GM12878 (cell line): ENCODE results near the gene GTF2F2. TPM values are rescaled to one million over a fixed set of nuclear protein-coding genes. Genes with fewer than 3 reads are reported as not detected.

ENCODE experiments used
- ATAC-seq: fragments of 200-7000 bp; cut with Tn5 transposase; 3 replicates; pipeline ENCODE4 v1.9.1; 2020; ENCODE audit warnings: mild to moderate bottlenecking, moderate library complexity
- BruUV-seq: library from RNA; stranded (reverse); fragments of 400-500 nt; replicated peaks from 2 replicates; lab custom pipeline; 2021; lab: Mats Ljungman, UMichigan
- CTCF ChIA-PET: fragments of 300-600 bp; sonication (Branson Sonifier 250); formaldehyde crosslinking; extraction: SDS; loops from one replicate; lab custom pipeline; 2021; ENCODE audit warnings: inconsistent platforms; lab: Yijun Ruan, JAX
- POLR2A ChIA-PET: fragments of 350-600 bp; formaldehyde crosslinking; extraction: SDS; loops from one replicate; lab custom pipeline; 2021; ENCODE audit warnings: inconsistent platforms; lab: Charles Lee
- RAD21 ChIA-PET: fragments of 300-600 bp; sonication (Branson Sonifier 250); formaldehyde crosslinking; loops from one replicate; lab custom pipeline; 2023; ENCODE audit warnings: antibody characterized with exemption; ENCODE audit not compliant: unreplicated experiment; lab: Charles Lee
- SMC1A ChIA-PET: fragments of 300-600 bp; sonication (Branson Sonifier 250); formaldehyde crosslinking; loops from one replicate; lab custom pipeline; 2023; ENCODE audit not compliant: unreplicated experiment, uncharacterized antibody; lab: Charles Lee
- DNase-seq: peaks from one replicate; pipeline ENCODE4 v3.0.0-alpha.2; 2011; ENCODE audit warnings: low read depth, low spot score
- FAIRE-seq: peaks from 3 replicates; lab custom pipeline; 2011; peaks lifted over from hg19 to GRCh38; lab: Jason Lieb, UNC
- H2AFZ ChIP-seq: 2 replicates; pipeline ENCODE4 v1.6.0; 2011; ENCODE audit warnings: low read depth, low read length, control low read depth; ENCODE audit not compliant: control insufficient read depth
- H3K27ac ChIP-seq: 2 replicates; pipeline ENCODE4 v1.5.1; 2011; ENCODE audit warnings: control low read depth; ENCODE audit not compliant: control insufficient read depth, insufficient read depth
- H3K27me3 ChIP-seq, 2 experiments: replicated peaks in 1 of 2; 2 replicates each; pipeline versions ENCODE4 v1.6.0 to v1.6.1; 2011; ENCODE audit warnings: low read length in 1 of 2; ENCODE audit not compliant: control insufficient read depth in 2 of 2, insufficient read depth in 2 of 2
- H3K36me3 ChIP-seq, 2 experiments: 2 replicates each; pipeline ENCODE4 v1.5.1; 2011; ENCODE audit warnings: low read length in 1 of 2; ENCODE audit not compliant: control insufficient read depth in 2 of 2, insufficient read depth in 2 of 2
- H3K4me1 ChIP-seq: 2 replicates; pipeline ENCODE4 v1.6.1; 2011; ENCODE audit warnings: mild to moderate bottlenecking, low read length, moderate library complexity, mixed read lengths; ENCODE audit not compliant: control insufficient read depth, insufficient read depth
- H3K4me2 ChIP-seq: 2 replicates; pipeline ENCODE4 v1.6.0; 2011; ENCODE audit warnings: control low read depth; ENCODE audit not compliant: control insufficient read depth, insufficient read depth
- H3K4me3 ChIP-seq: fragments of 200-600 bp; sonication (generic); 2 replicates; pipeline ENCODE4 v1.5.1; 2016
- H3K79me2 ChIP-seq: 2 replicates; pipeline ENCODE4 v1.6.0; 2011; ENCODE audit warnings: low read length; ENCODE audit not compliant: control insufficient read depth, insufficient read depth
- H3K9ac ChIP-seq: 2 replicates; pipeline ENCODE4 v1.8.0; 2011; ENCODE audit warnings: low read length, control low read depth, mixed read lengths; ENCODE audit not compliant: control insufficient read depth, insufficient read depth
- H3K9me3 ChIP-seq: replicated peaks from 3 replicates; pipeline ENCODE4 v1.5.1; 2011; ENCODE audit warnings: mild to moderate bottlenecking, low read length; ENCODE audit not compliant: control insufficient read depth, insufficient read depth
- H4K20me1 ChIP-seq: 2 replicates; pipeline ENCODE4 v1.6.0; 2011; ENCODE audit not compliant: control insufficient read depth, insufficient read depth
- BCLAF1 ChIP-seq: fragments of 450-650 bp; IDR thresholded peaks from 2 replicates; pipeline ENCODE4 v1.6.1; 2017; ENCODE audit warnings: antibody characterized with exemption, mild to moderate bottlenecking, moderate library complexity
- BRCA1 ChIP-seq: IDR thresholded peaks from 2 replicates; pipeline ENCODE4 v1.6.1; 2011; ENCODE audit warnings: low read depth, low read length, improper control_type of control experiment
- EZH2 ChIP-seq: IDR thresholded peaks from 2 replicates; pipeline ENCODE4 v1.6.1; 2012; ENCODE audit warnings: low read depth, mild to moderate bottlenecking, control low read depth, inconsistent platforms, low read length, borderline replicate concordance; ENCODE audit not compliant: control insufficient read depth
- FOS ChIP-seq: IDR thresholded peaks from 3 replicates; pipeline ENCODE4 v1.6.1; 2011; ENCODE audit warnings: borderline replicate concordance; ENCODE audit not compliant: insufficient read length; ENCODE audit errors: extremely low read depth
- MEF2A ChIP-seq: IDR thresholded peaks from 2 replicates; pipeline ENCODE4 v1.6.1; 2011; ENCODE audit warnings: low read depth, mild to moderate bottlenecking, low read length, moderate library complexity; ENCODE audit not compliant: insufficient read depth
- MYC ChIP-seq: IDR thresholded peaks from 2 replicates; pipeline ENCODE4 v1.6.1; 2011; ENCODE audit warnings: mild to moderate bottlenecking, low read length, moderate library complexity, inconsistent platforms; ENCODE audit not compliant: insufficient read depth, insufficient replicate concordance, insufficient read length, severe bottlenecking
- SRF ChIP-seq, 2 experiments: IDR thresholded peaks; 2 replicates each; pipeline ENCODE4 v1.6.1; 2011; ENCODE audit warnings: low read depth in 2 of 2, low read length in 2 of 2, mild to moderate bottlenecking in 1 of 2, moderate library complexity in 1 of 2
- TCF7 ChIP-seq: IDR thresholded peaks from 2 replicates; pipeline ENCODE4 v1.6.1; 2014; ENCODE audit warnings: antibody characterized with exemption, borderline replicate concordance
- WGBS: methylation state at CpG from one replicate; pipeline ENCODE4 v1.1.6; 2016; ENCODE audit warnings: low lambda C conversion rate; ENCODE audit not compliant: insufficient replicate concordance, insufficient coverage; ENCODE audit errors: missing lambda C conversion rate; 5-methylcytosine and 5-hydroxymethylcytosine counted together
- in situ Hi-C: fragments of 300-500 bp; cut with MboI; formaldehyde crosslinking; loops from 9 replicates; pipeline ENCODE4 v1.14.3; 2018; ENCODE audit warnings: mixed read lengths
- intact Hi-C: fragments of 100-400 bp; cut with micrococcal nuclease; formaldehyde crosslinking; loops from one replicate; pipeline ENCODE4 v1.14.2; 2022; ENCODE audit not compliant: unreplicated experiment
- polyA plus RNA-seq, 11 experiments: library from polyadenylated mRNA; depleted of rRNA in 4 of 11; unstranded in 6 of 11; stranded (reverse) in 5 of 11; fragments of >200 nt; fragmentation: Nextera tagmentation in 4 of 11; fragmentation: Illumina TruSeq in 1 of 11; extraction: Ambion mirVana in 4 of 11; extraction: Trizol in 1 of 11; gene quantifications; 1 replicate in 1 of 11; 2 replicates in 10 of 11; pipeline versions ENCODE4 v1.2.1 to v1.2.3, GENCODE V29; 2011 to 2016; ENCODE audit warnings: inconsistent platforms in 2 of 11, missing spikeins in 2 of 11, low read depth in 1 of 11
- total RNA-seq, 4 experiments: library from RNA; depleted of rRNA in 3 of 4; stranded (reverse); fragments of >200 nt in 3 of 4; fragmentation: Illumina TruSeq in 1 of 4; extraction: Trizol in 1 of 4; gene quantifications; 2 replicates each; pipeline versions ENCODE4 v1.2.1 to v1.2.3, GENCODE V29; 2013 to 2021
- TF ChIP-seq, protein P1 (sequence below): IDR thresholded peaks from 2 replicates; pipeline ENCODE4 v1.6.1; 2011; ENCODE audit warnings: borderline replicate concordance, low read depth, mild to moderate bottlenecking, moderate library complexity, mixed read lengths, low read length; ENCODE audit not compliant: insufficient read depth; ENCODE audit errors: extremely low read length
- TF ChIP-seq, protein P2 (sequence below): IDR thresholded peaks from 2 replicates; pipeline ENCODE4 v1.6.1; 2012; ENCODE audit warnings: low read depth, low read length, improper control_type of control experiment
- TF ChIP-seq, protein P3 (sequence below): IDR thresholded peaks from 2 replicates; pipeline ENCODE4 v1.6.1; 2012; ENCODE audit warnings: improper control_type of control experiment, low read depth, low read length; ENCODE audit not compliant: insufficient replicate concordance

The GTF2F2 gene
- total and polyA plus RNA-seq, 10 of the 15 experiments (the other 5 are each of a cell fraction or from before 2014, with no cell fraction given): 14.5 to 30.8 (median 22.6) TPM

DNA sequence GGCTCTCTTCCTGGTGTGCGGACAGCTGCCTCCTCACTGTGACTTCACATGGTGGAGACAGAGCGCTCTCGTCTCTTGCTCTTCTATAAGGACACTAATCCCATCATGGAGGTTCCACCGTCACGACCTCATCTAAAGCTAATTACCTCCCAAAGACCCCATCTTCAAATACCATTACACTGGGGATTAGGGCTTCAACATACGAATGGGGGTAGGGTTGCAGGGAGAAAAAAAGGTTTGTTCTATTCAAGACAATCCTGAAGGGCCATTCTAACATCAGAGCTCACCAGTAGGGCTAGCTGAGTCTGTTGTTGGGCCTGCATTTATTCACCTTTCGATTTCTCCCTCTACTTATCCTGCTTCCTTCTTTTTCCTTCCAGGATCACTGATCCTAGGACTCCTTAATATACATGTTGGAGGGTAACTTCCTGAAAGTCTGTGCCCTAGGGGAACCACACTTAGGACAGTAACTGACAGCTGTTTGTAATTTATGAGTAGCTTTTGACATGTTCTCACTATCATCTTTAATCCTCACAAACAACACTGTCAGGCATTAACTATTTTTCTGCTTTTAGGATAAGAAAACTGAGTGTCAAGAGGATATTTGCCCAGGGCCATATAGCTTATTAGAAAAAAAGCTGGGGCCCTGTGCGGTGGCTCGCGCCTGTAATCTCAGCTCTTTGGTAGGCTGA is 18.8 kb upstream of the GTF2F2 start:
- ChIA-PET RAD21 (interaction anchor here (1.0 kb wide), 1 partner anchor 180 kb away, joined by 3 read pairs; no protein-coding TSS in a partner anchor), SMC1A (interaction anchor here (0.9 kb wide), 1 partner anchor 53 kb away, joined by 3 read pairs; no protein-coding TSS in a partner anchor), POLR2A (interaction anchor here (0.5 kb wide), 1 partner anchor 50 kb away, joined by 6 read pairs; no protein-coding TSS in a partner anchor), CTCF (interaction anchor here (0.8 to 1.5 kb wide), 2 partner anchors 54 to 59 kb away, joined by 3 to 6 read pairs; no protein-coding TSS in a partner anchor)
- 58% methylated on average over 10 of the region's 10 CpGs for WGBS
- intact Hi-C loops (no loop called here), in situ Hi-C loops (no loop called here)
- no peak overlapping the region for H3K4me2 ChIP-seq
- H3K4me1 ChIP-seq: no peaks in the 10 kb centered on the region
- ATAC-seq (no peak), DNase-seq (no peak), FAIRE-seq (no peak)
- no peaks in the 10 kb centered on the region for H3K36me3 ChIP-seq
- no peak overlapping the region for H3K4me3 ChIP-seq
- no peaks in the 10 kb centered on the region for H3K9me3 ChIP-seq
- no peaks in the 10 kb centered on the region for H3K79me2 ChIP-seq
- BruUV-seq: no TSS peak
- no peak overlapping the region for H2AFZ ChIP-seq
- no peak overlapping the region for H3K27ac ChIP-seq
- H3K9ac ChIP-seq: no peak overlapping the region
- H3K27me3 ChIP-seq: 0 out of 4 replicates have a peak, but pooled peaks cover 0 to 2% of the 10 kb centered on the region in 2 experiments
- no peaks in the 10 kb centered on the region for H4K20me1 ChIP-seq
- no peak for TF ChIP-seq MYC
- TF ChIP-seq, protein P1, sequence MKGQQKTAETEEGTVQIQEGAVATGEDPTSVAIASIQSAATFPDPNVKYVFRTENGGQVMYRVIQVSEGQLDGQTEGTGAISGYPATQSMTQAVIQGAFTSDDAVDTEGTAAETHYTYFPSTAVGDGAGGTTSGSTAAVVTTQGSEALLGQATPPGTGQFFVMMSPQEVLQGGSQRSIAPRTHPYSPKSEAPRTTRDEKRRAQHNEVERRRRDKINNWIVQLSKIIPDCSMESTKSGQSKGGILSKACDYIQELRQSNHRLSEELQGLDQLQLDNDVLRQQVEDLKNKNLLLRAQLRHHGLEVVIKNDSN: no peak
- TF ChIP-seq, protein P2, sequence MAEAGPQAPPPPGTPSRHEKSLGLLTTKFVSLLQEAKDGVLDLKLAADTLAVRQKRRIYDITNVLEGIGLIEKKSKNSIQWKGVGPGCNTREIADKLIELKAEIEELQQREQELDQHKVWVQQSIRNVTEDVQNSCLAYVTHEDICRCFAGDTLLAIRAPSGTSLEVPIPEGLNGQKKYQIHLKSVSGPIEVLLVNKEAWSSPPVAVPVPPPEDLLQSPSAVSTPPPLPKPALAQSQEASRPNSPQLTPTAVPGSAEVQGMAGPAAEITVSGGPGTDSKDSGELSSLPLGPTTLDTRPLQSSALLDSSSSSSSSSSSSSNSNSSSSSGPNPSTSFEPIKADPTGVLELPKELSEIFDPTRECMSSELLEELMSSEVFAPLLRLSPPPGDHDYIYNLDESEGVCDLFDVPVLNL: no peak
- no peak for TF ChIP-seq TCF7
- no peak for TF ChIP-seq BRCA1
- TF ChIP-seq EZH2: no peak
- TF ChIP-seq, protein P3, sequence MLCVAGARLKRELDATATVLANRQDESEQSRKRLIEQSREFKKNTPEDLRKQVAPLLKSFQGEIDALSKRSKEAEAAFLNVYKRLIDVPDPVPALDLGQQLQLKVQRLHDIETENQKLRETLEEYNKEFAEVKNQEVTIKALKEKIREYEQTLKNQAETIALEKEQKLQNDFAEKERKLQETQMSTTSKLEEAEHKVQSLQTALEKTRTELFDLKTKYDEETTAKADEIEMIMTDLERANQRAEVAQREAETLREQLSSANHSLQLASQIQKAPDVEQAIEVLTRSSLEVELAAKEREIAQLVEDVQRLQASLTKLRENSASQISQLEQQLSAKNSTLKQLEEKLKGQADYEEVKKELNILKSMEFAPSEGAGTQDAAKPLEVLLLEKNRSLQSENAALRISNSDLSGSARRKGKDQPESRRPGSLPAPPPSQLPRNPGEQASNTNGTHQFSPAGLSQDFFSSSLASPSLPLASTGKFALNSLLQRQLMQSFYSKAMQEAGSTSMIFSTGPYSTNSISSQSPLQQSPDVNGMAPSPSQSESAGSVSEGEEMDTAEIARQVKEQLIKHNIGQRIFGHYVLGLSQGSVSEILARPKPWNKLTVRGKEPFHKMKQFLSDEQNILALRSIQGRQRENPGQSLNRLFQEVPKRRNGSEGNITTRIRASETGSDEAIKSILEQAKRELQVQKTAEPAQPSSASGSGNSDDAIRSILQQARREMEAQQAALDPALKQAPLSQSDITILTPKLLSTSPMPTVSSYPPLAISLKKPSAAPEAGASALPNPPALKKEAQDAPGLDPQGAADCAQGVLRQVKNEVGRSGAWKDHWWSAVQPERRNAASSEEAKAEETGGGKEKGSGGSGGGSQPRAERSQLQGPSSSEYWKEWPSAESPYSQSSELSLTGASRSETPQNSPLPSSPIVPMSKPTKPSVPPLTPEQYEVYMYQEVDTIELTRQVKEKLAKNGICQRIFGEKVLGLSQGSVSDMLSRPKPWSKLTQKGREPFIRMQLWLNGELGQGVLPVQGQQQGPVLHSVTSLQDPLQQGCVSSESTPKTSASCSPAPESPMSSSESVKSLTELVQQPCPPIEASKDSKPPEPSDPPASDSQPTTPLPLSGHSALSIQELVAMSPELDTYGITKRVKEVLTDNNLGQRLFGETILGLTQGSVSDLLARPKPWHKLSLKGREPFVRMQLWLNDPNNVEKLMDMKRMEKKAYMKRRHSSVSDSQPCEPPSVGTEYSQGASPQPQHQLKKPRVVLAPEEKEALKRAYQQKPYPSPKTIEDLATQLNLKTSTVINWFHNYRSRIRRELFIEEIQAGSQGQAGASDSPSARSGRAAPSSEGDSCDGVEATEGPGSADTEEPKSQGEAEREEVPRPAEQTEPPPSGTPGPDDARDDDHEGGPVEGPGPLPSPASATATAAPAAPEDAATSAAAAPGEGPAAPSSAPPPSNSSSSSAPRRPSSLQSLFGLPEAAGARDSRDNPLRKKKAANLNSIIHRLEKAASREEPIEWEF: no peak
- TF ChIP-seq FOS: no peak
- TF ChIP-seq MEF2A: no peak
- no peak for TF ChIP-seq BCLAF1
- no peak for TF ChIP-seq SRF (IDR thresholded peaks at IDR 0.05; ENCODE audit: low read depth in 2 of 2, low read length in 2 of 2)
